ENCODE measurements around the gene TFEC.
"Not testable (repeated sequence)": the region's sequence is repeated elsewhere in the genome, so short reads cannot be mapped to it uniquely, and the experiment has no call there.

TFEC gene

DNA sequence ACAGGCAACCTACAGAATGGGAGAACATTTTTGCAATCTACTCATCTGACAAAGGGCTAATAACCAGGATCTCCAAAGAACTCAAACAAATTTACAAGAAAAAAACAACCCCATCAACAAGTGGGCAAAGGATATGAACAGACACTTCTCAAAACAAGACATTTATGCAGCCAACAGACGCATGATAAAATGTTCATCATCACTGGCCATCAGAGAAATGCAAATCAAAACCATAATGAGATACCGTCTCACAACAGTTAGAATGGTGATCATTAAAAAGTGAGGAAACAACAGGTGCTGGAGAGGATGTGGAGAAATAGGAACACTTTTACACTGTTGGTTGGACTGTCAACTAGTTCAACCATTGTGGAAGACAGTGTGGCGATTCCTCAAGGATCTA lies 100.8 kb downstream of the TFEC start:
- DNase-seq (ENCODE audit: low read depth): not testable (repeated sequence)

DNA sequence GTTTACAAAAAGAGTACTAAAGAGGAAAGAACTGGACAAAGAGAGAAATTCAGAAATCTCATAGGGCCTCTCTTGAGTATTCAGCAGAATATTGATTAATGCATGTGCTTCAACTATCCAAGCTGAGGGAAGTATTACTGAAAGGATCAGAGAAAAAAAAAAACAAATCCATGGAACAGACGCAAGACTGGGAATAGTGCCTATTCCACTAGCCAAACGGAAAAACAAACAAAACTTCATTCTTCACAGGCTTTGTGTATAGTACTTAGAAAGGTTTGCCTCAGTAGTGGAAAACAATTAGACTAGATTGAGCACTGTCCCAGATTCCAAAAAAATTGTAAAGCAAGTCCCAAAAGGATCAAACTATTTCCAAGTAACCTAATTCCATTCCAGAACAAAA lies 106.2 kb downstream of the TFEC start:
- no peak for DNase-seq (ENCODE audit: low read depth)

GRCh38 chr7:115920367-115920766 lies 110.2 kb downstream of the TFEC start:
- no peak for DNase-seq (ENCODE audit: low read depth)

GRCh38 chr7:115914951-115915350 lies 115.6 kb downstream of the TFEC start:
- no peak for DNase-seq (ENCODE audit: low read depth)

DNA sequence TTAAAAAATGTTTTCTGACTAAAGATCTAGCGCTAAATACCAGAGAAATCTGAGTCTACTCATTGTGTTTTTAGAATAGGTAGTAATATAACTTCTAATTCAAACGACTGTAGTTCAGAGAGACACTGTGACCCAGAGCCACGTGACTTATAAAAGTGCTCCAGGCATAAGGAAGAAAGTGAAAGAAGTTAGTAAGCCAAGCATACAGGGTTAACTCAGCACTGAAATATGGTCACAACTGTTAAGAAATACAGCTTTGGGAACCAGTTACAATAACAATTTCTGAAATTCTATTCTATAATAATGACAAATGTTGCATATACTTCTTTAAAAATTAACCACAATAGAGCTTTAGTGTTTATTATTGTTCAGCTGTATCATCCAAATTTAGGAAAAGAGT lies 119.1 kb downstream of the TFEC start:
- no peak for DNase-seq (ENCODE audit: low read depth)

- no peak for DNase-seq (ENCODE audit: low read depth)
Measured at GRCh38 chr7:115910541-115911164, 119.9 kb downstream of the TFEC start.

DNA sequence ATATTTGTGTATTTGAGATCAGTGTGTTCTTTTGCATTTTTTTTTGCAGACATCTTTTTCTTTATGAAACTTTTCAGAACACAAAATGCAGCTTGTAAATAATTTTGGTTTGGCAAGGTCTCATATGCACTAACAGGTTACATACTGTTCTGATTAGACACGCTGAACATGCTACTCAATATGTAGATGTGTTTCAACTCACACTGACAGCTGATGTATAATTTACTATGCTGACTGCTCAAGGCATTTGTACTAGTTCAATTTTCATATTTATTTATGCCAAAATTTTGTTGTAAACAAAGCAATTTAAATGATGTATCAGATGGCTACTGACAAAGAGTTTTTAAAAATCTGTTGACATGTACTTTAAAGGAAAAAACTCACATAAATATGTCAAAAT lies 123.8 kb downstream of the TFEC start:
- DNase-seq (ENCODE audit: low read depth): no peak

DNA sequence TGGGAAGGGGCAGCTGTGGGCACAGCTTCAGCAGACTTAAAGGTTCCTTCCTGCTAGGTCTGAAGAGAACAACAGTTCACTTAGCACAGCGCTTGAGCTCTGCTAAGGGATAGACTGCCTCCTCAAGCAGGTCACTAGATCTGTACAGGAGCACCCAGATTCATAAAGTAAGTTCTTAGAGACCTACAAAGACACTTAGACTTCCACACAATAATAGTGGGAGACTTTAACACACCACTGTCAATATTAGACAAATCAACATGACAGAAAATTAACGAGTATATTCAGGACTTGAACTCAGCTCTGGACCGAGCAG lies 140.9 kb downstream of the TFEC start:
- DNase-seq (ENCODE audit: low read depth): no peak

DNA sequence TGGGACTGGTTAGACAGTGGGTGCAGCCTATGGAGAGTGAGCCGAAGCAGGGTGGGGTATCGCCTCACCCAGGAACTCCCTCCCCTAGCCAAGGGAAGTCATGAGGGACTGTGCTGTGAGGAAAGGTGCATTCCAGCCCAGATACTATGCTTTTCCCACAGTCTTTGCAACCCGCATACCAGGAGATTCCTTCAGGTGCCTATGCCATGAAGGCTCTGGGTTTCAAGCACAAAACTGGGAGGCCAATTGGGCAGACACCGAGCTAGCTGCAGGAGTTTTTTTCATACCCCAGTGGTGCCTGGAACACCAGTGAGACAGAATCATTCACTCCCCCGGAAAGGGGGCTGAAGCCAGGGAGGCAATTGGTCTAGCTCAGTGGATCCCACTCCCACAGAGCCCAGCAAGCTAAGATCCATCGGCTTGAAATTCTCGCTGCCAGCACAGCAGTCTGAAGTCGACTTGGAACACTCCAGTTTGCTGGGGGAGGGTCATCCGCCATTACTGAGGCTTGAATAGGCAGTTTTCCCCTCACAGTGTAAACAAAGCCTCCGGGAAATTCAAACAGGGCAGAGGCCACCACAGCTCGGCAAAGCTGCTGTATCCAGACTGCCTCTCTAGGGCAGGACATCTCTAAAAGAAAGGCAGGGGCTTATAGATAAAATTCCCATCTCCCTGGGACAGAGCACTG lies 141.4 kb downstream of the TFEC start:
- DNase-seq (ENCODE audit: low read depth): no peak

GRCh38 chr7:115885550-115885949 lies 145.0 kb downstream of the TFEC start:
- no peak for DNase-seq (ENCODE audit: low read depth)

Measured in HS-27A (cell line).